Stimulated activated CD8-positive, alpha-beta memory T cell treated with anti-CD3 and anti-CD28 coated beads, Interleukin-15, amount 100 ng/mL, for 24 hours (primary cell): ENCODE results near the gene PTPN1.

Source experiments
- DNase-seq: peaks from one replicate; pipeline ENCODE4 v3.0.0-alpha.2; 2020; ENCODE audit warnings: low read depth

The PTPN1 gene

DNA sequence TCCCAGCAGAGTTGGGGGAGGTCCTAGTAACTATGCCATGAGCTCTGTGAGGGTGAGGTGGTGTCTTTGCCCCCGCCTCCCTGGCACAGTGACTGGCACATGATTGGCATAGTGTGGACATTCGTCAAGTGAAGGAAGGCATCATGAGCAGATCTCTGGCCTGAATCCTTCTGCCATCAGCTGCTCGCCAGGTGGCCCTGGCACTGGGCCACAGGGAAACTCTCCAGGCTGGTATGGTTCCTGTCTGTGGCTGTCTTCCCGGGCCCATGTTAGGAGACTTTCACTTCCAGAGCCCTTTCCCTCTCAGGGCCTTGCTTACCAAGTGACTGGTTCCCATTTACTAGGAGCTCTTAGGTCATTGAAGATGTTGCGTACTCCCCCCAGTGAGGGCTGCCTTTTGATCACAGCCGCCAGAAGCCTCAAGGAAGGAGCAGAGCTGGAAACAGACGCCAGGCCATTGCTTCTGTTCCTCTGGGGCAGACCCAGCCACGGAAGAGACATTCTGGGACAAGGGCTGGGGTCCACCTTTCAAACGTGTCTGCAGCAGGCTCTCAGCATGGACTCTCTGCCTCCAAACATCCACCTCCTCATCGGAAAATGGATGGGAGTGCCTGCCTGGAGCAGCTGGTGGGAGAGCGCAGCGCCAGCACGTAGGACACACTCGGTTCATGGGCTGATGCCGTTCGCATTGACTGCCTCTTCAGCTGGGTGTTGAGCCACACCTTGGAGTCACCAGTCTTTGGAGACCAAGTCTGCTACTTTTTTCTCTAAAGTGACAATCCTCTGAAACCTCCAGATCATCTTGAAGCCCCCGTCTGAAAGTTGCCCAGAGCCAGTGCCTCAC is 67.2 kb downstream of the PTPN1 start:
- no peak for DNase-seq

DNA sequence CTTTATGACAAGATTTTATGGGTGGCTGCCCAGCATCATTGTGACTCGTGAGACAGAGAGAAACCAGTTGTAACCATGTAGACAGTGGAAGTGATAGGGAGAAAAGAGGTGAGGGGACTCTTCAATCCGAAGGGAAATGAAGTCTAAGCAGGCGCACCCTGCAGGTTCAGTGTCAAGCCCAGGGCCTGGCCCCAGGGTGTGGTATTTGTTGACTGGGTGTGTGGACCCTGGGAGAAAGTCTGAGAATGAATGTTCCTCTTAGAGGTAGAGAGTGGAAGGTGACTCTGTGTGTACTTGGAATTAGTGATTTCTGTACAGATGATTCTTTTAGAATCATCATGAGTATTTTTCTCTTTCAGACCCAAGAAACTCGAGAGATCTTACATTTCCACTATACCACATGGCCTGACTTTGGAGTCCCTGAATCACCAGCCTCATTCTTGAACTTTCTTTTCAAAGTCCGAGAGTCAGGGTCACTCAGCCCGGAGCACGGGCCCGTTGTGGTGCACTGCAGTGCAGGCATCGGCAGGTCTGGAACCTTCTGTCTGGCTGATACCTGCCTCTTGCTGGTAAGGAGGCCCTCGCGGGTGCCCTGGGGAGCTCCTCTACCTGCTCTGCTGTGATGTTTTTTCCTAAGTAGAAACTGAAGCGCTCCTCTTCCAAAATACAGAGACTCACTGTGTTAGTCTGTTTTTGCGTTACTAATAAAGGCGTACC is 68.0 kb downstream of the PTPN1 start:
- DNase-seq, result no peak

DNA sequence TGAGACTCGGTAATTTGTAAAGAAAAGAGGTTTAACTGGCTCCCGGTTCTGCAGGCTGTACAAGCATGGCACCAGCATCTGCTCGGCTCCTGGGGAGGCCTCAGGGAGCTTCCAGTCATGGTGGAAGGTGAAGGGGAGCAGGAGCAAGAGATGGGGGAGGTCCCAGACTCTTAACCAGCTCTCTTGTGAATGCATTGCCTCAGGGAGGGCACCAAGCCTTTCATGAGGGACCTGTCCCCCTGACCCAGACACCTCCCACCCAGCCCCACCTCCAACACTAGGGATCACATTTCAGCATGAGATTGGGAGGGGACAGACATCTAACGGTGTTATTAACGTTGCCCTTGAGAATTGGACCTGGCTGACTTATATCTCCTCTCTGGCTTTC is 68.6 kb downstream of the PTPN1 start:
- DNase-seq, result no peak

DNA sequence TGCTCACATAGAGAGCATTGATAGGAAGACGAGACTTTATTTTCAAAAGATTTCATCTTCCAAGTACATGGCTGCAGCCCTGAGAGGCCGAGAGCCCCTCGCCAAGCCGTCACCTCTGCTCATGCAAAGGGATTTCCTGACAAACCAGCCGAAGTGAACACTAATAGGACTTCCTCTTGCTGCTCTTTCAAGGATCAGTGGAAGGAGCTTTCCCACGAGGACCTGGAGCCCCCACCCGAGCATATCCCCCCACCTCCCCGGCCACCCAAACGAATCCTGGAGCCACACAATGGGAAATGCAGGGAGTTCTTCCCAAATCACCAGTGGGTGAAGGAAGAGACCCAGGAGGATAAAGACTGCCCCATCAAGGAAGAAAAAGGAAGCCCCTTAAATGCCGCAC is 69.3 kb downstream of the PTPN1 start:
- DNase-seq, result no peak

DNA sequence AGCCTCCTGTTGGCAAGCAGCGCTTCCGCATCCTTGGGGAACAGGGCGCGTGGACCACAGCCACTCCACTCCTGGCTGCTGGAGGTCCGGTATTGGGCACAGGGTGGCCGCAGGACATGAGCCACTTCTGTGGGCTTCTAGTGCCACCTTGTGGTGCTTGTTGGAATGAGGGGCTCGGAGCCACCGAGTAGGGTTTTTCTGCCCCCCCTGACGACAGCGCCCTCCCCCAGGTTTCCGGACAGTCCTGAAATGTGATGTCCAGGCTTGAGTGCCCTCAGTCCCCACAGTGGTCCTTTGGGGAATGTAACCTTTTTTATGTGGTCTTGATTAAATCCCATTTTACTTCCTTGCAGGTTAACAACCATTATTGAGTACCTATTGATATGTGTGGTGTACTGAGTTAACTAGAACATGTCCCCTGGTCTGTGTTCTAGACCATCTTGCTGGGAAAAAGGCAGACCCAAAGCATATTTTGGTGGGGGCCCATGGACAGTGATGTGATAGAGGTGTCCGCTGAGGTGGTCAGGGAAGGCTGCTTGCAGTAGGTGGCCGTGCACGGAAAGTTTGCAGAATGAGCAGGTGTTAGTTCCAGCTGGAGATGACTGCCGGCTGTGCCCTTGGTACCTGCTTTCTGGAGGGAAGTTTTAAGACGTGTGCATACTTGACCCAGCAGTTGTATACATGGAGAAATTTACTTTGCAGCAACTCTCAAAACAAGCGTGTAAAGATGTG is 70.0 kb downstream of the PTPN1 start:
- peak; percentile 28 for DNase-seq

DNA sequence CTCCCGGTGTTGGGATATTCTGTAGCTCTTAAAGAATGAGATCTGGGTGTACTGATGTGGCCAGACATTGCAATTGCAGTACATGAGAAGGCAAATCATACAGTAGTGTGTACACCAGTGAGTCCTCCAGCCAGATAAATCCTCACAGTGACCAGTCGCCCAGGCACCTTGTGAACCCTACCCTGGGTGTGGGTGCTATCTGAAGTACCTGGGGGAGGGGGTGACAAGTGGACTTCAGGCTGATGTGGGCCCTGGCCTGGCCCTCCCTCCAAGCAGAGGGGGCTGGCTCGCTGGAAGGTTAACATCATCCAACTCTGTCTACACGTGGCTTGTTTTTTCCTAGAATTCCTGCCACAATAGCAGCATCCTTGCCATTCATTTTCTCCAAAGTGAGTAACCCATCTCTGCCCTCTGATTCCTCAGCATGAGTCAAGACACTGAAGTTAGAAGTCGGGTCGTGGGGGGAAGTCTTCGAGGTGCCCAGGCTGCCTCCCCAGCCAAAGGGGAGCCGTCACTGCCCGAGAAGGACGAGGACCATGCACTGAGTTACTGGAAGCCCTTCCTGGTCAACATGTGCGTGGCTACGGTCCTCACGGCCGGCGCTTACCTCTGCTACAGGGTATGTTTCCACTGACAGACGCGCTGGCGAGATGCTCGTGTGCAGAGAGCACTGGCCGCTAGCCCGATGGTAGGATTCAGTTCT is 70.8 kb downstream of the PTPN1 start:
- DNase-seq, result no peak

DNA sequence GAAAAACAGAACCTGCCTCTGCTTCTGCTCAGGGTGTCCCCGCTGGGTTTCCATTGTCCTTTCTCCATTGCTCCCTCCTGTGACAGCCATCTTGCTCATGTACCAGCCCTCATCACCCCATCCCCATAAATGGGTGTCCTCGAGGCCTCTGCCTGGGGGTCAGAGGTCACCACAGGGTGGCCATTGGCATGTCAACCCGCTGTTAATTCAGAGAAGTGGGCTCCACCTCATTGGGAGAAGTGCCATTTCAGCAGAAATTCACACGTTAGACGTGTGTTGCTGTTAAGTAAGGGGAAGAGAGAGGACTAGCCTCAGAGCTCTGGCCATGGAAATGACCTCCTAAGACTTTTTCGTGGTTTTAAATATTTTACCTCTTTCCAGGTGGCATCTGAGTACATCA is 71.9 kb downstream of the PTPN1 start:
- DNase-seq, result no peak

DNA sequence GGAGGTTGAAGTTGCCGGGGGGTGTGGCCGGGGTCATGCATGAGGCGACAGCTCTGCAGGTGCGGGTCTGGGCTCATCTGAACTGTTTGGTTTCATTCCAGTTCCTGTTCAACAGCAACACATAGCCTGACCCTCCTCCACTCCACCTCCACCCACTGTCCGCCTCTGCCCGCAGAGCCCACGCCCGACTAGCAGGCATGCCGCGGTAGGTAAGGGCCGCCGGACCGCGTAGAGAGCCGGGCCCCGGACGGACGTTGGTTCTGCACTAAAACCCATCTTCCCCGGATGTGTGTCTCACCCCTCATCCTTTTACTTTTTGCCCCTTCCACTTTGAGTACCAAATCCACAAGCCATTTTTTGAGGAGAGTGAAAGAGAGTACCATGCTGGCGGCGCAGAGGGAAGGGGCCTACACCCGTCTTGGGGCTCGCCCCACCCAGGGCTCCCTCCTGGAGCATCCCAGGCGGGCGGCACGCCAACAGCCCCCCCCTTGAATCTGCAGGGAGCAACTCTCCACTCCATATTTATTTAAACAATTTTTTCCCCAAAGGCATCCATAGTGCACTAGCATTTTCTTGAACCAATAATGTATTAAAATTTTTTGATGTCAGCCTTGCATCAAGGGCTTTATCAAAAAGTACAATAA is 72.5 kb downstream of the PTPN1 start:
- DNase-seq, result no peak

DNA sequence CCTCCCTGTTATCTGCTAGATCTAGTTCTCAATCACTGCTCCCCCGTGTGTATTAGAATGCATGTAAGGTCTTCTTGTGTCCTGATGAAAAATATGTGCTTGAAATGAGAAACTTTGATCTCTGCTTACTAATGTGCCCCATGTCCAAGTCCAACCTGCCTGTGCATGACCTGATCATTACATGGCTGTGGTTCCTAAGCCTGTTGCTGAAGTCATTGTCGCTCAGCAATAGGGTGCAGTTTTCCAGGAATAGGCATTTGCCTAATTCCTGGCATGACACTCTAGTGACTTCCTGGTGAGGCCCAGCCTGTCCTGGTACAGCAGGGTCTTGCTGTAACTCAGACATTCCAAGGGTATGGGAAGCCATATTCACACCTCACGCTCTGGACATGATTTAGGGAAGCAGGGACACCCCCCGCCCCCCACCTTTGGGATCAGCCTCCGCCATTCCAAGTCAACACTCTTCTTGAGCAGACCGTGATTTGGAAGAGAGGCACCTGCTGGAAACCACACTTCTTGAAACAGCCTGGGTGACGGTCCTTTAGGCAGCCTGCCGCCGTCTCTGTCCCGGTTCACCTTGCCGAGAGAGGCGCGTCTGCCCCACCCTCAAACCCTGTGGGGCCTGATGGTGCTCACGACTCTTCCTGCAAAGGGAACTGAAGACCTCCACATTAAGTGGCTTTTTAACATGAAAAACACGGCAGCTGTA is 73.4 kb downstream of the PTPN1 start:
- DNase-seq, result no peak

DNA sequence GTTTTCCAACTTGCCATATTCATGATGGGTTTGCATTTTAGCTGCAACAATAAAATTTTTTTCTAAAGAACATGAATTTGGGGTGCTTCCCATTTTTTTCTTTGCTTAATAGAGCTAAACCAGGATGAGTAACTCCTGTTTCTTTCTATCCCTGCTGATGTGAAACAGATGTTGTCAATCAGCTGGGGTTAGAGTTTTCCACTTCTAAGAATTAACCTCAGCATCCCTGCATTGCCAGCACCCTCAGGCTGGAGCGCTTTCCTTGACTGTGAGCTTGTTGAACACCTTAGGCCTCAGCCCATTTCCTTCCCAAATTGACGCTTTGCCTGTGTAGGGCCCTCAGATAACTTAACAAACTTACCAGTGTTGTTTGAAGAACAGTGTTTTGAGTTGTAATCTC is 74.5 kb downstream of the PTPN1 start:
- DNase-seq, result no peak

DNA sequence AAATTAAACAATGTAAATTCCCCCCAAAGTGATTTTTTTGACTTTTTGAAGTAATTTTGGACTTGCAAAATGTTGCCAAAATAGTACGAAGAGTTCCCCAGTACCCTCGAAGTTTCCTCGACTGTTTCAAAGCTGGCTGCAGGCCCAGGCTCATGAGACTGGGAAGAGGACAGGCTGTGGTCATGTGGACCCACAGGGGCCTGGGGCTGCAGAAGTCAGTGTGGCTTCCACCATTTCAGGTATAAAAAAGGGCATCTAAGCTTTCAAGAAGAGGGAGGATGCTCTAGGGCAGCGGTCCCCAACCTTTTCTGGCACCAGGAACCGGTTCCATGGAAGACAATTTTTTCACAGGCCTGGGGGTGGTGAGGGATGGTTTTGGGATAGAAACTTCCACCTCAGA is 75.0 kb downstream of the PTPN1 start:
- no peak for DNase-seq

DNA sequence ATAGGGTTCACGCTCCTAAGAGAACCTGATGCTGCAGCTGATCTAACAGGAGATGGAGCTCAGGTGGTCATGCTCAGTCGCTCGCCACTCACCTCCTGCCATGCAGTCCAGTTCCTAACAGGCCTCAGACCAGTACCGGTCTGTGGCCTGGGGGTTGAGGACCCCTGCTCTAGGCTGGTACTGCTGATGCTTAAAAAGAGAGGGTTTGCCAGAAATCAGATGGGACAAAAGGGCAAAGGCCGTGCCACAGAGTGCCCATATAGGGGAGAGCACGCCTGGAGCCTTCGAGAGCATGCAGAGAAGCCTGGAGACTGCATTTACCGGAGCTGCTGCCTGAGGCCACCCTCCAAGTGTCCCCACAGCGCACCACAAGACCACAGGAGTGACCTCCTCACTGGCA is 75.5 kb downstream of the PTPN1 start:
- no peak for DNase-seq

DNA sequence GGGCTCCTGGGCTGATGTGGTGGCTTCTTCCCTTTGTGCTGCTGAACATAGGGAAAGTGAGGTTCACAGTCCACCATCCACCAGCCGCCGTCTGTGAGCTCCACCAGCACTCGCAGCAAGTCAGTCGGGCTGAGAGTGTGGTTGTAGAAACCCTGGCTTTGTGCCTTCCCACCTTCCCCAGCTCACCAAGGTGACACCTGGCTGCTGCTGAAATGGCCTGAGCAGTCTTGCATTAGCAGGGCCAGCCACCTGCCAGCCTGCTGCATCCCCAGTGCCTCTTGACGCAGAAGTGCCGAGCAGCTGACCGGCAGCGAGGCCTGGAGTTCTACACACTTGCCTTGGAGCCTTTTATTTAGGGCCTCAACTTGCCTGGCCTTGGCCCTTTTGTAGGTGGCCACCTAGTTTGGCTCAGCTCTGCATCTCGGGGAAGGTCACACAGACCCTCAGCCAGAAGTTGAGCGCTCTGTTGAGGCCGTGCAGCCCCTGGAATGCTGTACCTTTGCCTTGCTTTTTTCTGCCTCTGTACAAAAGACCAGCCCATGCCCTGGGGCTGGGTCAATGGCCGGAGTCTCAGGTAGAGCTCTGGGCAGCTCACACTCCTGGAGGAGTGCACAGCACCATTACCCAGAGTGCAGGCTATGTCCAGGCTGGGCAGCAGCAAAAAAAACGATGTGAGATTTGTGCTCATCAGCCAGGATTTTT is 76.5 kb downstream of the PTPN1 start:
- no peak for DNase-seq

DNA sequence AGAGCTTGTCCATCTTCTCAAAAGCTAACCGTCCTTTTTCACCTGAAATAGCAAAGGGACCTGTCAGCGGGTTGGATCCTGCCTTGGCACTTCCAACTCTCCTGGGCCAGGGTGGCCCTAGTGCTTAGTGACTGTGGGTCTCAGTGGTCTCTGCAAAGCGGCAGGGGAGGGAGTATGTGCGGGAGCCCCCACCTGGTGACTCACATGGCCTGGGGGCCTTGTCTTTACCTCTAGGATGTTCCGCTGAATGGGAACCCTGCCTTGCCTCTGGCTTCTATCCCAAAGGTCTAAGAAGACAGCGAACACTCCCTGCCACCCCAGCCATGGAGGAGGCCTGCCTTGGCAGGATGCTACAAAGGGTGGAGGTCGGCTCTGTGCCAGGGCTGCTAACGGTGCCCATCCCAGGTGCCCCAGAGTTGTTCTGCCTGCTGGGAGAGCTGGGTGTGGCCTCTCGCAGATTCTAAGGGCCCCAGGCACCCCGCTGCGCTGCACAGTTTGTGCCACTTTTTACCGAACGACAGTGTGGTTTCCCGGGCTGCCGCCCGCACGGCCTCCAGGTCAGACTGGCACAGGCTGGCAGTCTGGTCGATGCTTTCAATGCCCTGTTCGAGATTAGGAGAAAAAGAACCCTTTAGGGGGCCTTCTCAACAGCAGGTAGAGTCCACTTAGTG is 77.2 kb downstream of the PTPN1 start:
- no peak for DNase-seq

DNA sequence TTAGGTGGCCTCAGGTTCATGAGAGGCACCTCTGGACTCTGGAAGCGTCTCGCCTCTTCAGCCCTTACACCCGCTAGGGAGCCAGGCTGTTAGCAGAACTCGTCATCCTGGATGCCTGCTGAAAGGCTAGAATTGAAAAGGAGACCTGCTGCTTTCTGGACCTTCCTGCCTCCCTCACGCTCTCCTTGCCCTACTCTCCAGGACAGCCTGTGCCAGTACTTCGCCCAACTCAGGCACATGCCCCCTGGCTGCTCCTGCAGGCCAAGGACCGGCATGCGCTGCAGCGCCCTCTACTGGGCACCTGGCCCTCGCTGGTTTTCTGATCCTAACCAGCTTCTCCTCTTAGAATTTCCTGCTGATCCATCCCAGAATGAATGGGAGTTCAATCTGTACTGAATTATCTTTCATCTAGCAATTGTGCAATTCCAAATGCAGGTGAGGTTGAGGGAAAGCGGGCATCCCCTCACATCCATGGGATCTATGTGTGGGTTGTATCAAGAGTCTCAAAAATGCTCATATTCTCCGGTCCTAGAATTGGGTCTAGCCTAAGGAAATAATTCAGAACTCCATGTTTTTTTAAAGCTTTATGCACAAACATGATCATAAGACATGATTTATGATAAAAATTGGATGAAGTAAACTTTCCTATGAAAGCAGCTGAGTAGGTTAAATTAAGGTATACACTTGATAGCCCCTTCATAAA is 78.0 kb downstream of the PTPN1 start:
- DNase-seq, result peak; percentile 76

DNA sequence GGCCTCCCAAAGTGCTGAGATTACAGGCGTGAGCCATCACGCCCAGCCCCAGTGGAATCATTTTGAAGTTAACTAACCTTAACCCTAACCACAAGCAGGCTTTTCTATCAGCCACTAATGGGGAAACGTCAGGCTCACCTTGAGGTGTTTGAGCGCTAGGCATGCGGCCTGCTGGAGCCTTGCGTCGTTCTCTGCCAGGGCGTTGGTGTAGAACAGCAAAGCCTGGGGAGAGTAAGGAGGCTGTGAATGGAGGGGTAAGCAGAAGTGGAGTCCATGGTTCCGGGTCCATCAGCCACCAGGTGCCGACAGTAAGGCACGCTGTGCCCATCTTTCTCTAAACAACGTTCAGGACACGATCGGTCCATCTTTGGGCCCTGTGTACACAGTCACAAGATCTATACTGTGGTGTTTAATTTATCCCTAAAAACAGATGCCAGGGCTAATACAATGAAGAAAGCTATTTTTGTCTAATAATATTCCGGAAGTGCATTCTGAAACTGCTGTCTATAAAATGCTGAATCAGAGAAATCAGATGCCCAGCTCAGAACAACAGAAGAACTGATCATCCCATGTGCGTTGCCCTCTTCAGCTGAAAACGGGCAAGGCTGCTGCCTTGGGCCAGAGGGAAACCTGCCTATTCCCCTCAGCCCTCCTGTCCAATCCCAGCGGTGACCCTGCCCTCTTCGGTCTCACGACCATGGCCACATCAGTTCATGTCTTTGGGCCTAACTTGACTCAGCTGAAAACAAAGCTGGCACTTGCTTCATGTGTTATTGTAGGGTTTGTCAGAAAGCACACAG is 79.6 kb downstream of the PTPN1 start:
- DNase-seq, result no peak

DNA sequence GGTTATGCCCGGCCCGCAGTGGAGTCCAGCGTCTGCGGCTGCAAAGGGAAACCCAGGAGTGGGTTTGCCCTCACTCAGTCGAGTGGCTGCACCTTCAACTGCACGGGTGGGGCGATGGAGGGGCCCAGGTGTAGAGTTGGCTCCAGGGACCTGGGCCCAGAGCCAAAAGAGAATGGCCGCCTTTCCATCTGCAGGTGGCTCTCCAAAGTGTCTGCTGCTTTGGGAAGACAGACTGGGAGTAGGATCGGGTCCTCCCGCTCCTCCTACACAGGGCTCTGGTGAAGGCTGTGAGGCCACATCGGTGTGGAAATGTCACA is 80.1 kb downstream of the PTPN1 start:
- no peak for DNase-seq

DNA sequence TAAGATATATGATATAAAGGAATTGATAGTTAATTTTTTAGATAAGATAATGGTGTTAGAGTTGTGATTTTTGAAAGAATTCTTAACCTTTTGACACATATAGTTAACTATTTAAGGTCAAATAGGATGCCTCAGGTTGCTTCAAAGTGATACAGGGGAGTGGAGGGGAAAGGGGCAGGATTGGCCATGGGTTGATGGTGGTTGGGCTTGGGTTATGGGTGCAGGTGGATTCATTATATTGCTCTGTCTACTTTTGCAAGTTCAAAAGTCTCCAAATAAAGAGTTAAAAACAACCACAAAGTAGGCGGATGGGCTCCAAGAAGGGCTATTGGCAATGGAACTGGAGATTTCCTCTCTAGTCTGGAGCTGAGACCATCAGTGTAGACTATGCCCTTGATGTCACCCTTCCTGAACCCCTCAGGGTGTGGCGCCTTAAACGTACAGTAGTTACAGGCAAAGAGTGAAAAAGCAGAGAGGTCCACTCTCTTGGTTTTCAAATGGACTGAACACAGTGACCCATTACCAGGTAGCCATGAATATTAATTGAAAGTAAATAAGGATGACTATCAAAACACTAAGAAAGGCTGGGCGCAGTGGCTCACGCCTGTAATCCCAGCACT is 81.2 kb downstream of the PTPN1 start:
- no peak for DNase-seq
